Measurements from ENCODE around the gene SLC6A11. TPM values are rescaled to one million over a fixed set of nuclear protein-coding genes. Genes with fewer than 3 reads are reported as not detected.

Gene SLC6A11
- total and polyA plus RNA-seq, 2 of the 8 experiments (the other 6 are each of a cell fraction or from before 2014, with no cell fraction given): 0.78 to 1.5 TPM

GRCh38 chr3:10890665-10891064, 74.6 kb downstream of the SLC6A11 start (continued):
- TF ChIP-seq CHD7 (IDR thresholded peaks at IDR 0.05; ENCODE audit: insufficient replicate concordance, low read length): no peak
- no peak for TF ChIP-seq YY1 (IDR thresholded peaks at IDR 0.05; ENCODE audit: low read depth, low read length)

All from H1 (cell line).